Left lung (tissue), 10 donors: Measurements from ENCODE around the gene PSEN1. TPM values are rescaled to one million over a fixed set of nuclear protein-coding genes. Genes with fewer than 3 reads are reported as not detected.

Experiments
- ATAC-seq: fragments of 200-7000 bp; cut with Tn5 transposase; one replicate; pipeline ENCODE4 v1.9.1; 2020; ENCODE audit warnings: moderate library complexity
- DNase-seq, 4 donors: peaks; one replicate each; pipeline ENCODE4 v3.0.0-alpha.2; 2013 to 2020
- H3K27ac ChIP-seq, 2 donors: fragments of 200-600 bp; sonication (generic) in 1 of 2; one replicate each; pipeline versions ENCODE4 v1.5.0 to v1.8.0; 2020 to 2021
- H3K27me3 ChIP-seq, 2 donors: fragments of 200-600 bp; sonication (generic) in 1 of 2; one replicate each; pipeline versions ENCODE4 v1.5.0 to v1.8.0; 2020 to 2021
- H3K36me3 ChIP-seq, 2 donors: fragments of 200-600 bp; sonication (generic) in 1 of 2; one replicate each; pipeline versions ENCODE4 v1.5.0 to v1.8.0; 2020 to 2021
- H3K4me1 ChIP-seq, 2 donors: fragments of 200-600 bp; one replicate each; pipeline ENCODE4 v1.8.0; 2021
- H3K4me3 ChIP-seq, 2 donors: fragments of 200-600 bp; sonication (generic) in 1 of 2; one replicate each; pipeline versions ENCODE4 v1.5.0 to v1.8.0; 2020 to 2021; ENCODE audit warnings: mild to moderate bottlenecking in 1 of 2
- H3K9me3 ChIP-seq, 2 donors: fragments of 200-600 bp; sonication (generic) in 1 of 2; one replicate each; pipeline versions ENCODE4 v1.5.0 to v1.8.0; 2020 to 2021
- CTCF ChIP-seq, 2 donors: fragments of 200-600 bp; sonication (generic) in 1 of 2; IDR thresholded peaks; one replicate each; pipeline versions ENCODE4 v1.5.0 to v1.8.0; 2021; ENCODE audit warnings: antibody characterized with exemption in 2 of 2
- intact Hi-C, 2 donors: fragments of 100-400 bp; cut with DNase I; formaldehyde crosslinking; loops; one replicate each; pipeline versions ENCODE4 v1.11.2 to v1.14.2; 2022
- polyA plus RNA-seq, 6 donors: library from polyadenylated mRNA; unstranded; fragments of 120-200 nt; gene quantifications; one replicate each; pipeline ENCODE4 v1.2.1, GENCODE V29; 2013; ENCODE audit not compliant: insufficient read length in 6 of 6
- total RNA-seq, 2 donors: library from RNA; stranded (reverse); fragmentation: NEBNext Ultra II Directional; extraction: Animal tissue kit (Norgen Biotek cat#: 25700); gene quantifications; one replicate each; pipeline ENCODE4 v1.2.1, GENCODE V29; 2021
- donor health status: DM: no; HTN: yes; CAD: no.
- donor health status: DM: no; HTN: no; CAD: no.

PSEN1 gene
- total and polyA plus RNA-seq, 8 donors = 50.1 to 67.8 (median 54.3) TPM

- peak in 1 of 4 donors; percentile 40 for DNase-seq
- Histone ChIP-seq H3K4me1 (peaks cover 25 to 56% of the 10 kb centered on the region in 2 donors), H3K27me3 (peaks cover 14 to 72% of the 10 kb centered on the region in 2 donors), H3K4me3 (no peak overlapping the region), H3K27ac (peak overlapping the region; percentile 20 to 39), H3K9me3 (no peaks in the 10 kb centered on the region), H3K36me3 (no peaks in the 10 kb centered on the region)
- ATAC-seq = no peak
- no peak for TF ChIP-seq CTCF (IDR thresholded peaks at IDR 0.05)
- intact Hi-C loops = no loop called here
These were observed 106.1 kb downstream of the PSEN1 start for GRCh38 chr14:73242357-73242901.

GRCh38 chr14:73243341-73243740, 107.0 kb downstream of the PSEN1 start:
- ATAC-seq (no peak), DNase-seq (no peak)
- H3K36me3 ChIP-seq = no peaks in the 10 kb centered on the region
- no peak overlapping the region for H3K4me3 ChIP-seq
- TF ChIP-seq CTCF (IDR thresholded peaks at IDR 0.05) = no peak
- no peaks in the 10 kb centered on the region for H3K9me3 ChIP-seq
- no peak overlapping the region for H3K27ac ChIP-seq
- peaks cover 5 to 63% of the 10 kb centered on the region in 2 donors for H3K27me3 ChIP-seq
- intact Hi-C loops = no loop called here
- peaks cover 16 to 47% of the 10 kb centered on the region in 2 donors for H3K4me1 ChIP-seq

DNA sequence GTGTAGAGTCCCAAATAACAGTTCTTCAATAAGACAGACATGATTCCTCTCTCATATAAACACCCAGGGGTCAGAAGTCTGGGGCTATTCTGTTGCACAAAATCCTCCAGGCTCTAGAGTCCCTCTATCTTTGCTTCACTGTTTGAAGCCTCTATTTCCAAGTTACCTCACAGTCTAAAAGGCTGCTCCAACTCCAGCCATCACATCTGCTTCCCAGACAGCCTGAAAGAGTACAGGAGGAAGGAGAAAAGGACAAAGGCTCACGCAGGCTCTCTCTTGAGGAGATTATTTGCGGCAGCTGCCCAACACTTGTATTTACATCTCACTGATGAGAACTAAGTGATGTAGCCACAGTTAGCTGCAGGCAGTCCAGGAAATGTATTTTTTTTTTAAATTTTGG, 107.4 kb downstream of the PSEN1 start:
- H3K9me3 ChIP-seq = no peaks in the 10 kb centered on the region
- H3K4me3 ChIP-seq = no peak overlapping the region
- ATAC-seq (no peak), DNase-seq (no peak)
- no peaks in the 10 kb centered on the region for H3K36me3 ChIP-seq
- H3K27me3 ChIP-seq = peaks cover 5 to 59% of the 10 kb centered on the region in 2 donors
- H3K4me1 ChIP-seq = peaks cover 14 to 43% of the 10 kb centered on the region in 2 donors
- TF ChIP-seq CTCF (IDR thresholded peaks at IDR 0.05) = no peak
- intact Hi-C loops = no loop called here
- no peak overlapping the region for H3K27ac ChIP-seq

DNA sequence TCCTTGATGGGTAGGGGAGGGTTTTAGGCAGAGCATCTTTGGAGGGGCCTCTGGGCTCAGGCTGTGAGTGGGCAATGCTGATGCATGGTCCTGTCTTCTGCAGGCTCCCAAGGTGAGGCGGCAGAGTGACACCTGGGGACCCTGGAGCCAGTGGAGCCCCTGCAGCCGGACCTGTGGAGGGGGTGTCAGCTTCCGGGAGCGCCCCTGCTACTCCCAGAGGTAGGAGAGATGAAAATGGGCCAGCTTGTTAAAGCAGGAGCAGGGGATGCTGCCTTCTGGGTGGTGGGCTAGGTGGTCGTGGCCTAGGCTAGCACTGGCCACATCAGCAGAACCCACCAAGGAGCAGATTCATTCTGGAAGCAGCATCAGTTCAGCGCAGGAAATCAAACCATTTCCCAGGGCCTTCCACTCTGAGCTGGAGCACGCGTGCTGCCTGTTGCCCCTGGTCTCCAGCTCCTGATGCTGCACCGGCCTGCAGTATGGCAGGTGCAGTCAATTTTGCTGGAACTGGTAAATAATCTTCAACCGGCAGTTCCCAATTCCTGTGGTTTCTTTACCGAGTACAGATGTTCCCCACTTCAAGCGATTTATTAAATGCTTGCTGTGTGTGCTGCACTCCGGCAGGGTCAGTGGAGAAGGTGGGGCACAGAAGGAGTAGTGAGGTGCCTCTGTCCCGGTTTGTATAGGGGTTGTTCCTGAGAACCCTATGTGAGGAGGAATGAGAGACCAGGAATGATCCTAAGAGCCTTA, 108.4 kb downstream of the PSEN1 start:
- peaks cover 5 to 33% of the 10 kb centered on the region in 2 donors for H3K4me1 ChIP-seq
- no peak overlapping the region for H3K27ac ChIP-seq
- H3K4me3 ChIP-seq = no peak overlapping the region
- no peaks in the 10 kb centered on the region for H3K9me3 ChIP-seq
- intact Hi-C loops = no loop called here
- TF ChIP-seq CTCF (IDR thresholded peaks at IDR 0.05) = no peak
- DNase-seq (no peak), ATAC-seq (no peak)
- H3K27me3 ChIP-seq = peaks cover 3 to 49% of the 10 kb centered on the region in 2 donors
- no peaks in the 10 kb centered on the region for H3K36me3 ChIP-seq

DNA sequence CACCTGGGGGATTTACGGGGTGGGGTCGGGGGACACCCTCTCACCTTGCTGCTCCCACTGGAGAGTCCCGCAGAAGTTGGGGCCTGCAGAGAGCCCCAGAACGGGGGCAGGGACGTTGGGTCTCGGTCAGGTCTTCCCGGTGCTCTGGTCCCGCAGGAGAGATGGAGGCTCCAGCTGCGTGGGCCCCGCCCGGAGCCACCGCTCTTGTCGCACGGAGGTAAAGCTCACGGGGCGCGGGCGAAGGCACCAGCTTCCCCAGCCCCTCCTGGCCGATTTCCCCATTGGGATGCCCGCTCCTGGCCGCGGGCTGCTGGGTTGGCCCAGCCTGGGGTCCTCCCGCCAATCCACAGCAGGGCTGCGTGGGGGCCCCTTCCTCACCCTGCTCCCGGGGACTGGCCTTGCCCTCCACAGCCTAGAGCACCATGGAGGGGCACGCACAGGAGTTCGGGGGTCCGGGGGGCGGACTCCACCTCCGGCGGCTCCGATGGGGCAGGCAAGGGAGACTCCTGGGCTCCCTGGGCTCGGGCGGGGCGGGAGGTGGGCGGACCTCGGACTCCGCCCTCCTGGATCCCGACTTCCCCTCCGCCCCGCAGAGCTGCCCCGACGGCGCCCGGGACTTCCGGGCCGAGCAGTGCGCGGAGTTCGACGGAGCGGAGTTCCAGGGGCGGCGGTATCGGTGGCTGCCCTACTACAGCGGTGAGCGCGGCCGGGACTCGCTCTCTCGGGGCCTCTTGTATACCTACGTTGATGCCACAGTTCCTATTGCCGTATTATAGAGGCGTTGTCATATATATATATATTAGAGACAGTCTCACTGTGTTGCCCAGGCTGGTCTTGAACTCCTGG, 109.4 kb downstream of the PSEN1 start:
- no peak overlapping the region for H3K27ac ChIP-seq

More for the DNA sequence above, 109.4 kb downstream of the PSEN1 start:
- DNase-seq (peak in 3 of 4 donors; percentile 68 to 96 (median 76)), ATAC-seq (peak; percentile 97)
- Histone ChIP-seq H3K36me3 (no peaks in the 10 kb centered on the region), H3K27me3 (peaks cover 0 to 39% of the 10 kb centered on the region in 2 donors), H3K4me3 (peak overlapping the region; percentile 53 to 56), H3K9me3 (no peaks in the 10 kb centered on the region), H3K4me1 (peaks cover 0 to 23% of the 10 kb centered on the region in 2 donors)
- no peak for TF ChIP-seq CTCF (IDR thresholded peaks at IDR 0.05)
- intact Hi-C loops = no loop called here
